LNCaP clone FGC (cell line): Measurements from ENCODE around the gene DUSP22.
"Not testable (repeated sequence)": the region's sequence is repeated elsewhere in the genome, so short reads cannot be mapped to it uniquely, and the experiment has no call there.

Source experiments
- DNase-seq: peaks from one replicate; pipeline ENCODE4 v3.0.0-alpha.2; 2011; ENCODE audit warnings: low read depth
- H3K4me3 ChIP-seq: 2 replicates; pipeline ENCODE4 v1.5.1; 2011; ENCODE audit warnings: mild to moderate bottlenecking, low read depth, low read length, control low read depth
- TF ChIP-seq, protein P1 (sequence below): IDR thresholded peaks from 2 replicates; pipeline ENCODE4 v1.5.1; 2012; ENCODE audit warnings: mild to moderate bottlenecking; ENCODE audit not compliant: control insufficient read depth, insufficient read depth; ENCODE audit errors: extremely low read depth

DUSP22 gene

DNA sequence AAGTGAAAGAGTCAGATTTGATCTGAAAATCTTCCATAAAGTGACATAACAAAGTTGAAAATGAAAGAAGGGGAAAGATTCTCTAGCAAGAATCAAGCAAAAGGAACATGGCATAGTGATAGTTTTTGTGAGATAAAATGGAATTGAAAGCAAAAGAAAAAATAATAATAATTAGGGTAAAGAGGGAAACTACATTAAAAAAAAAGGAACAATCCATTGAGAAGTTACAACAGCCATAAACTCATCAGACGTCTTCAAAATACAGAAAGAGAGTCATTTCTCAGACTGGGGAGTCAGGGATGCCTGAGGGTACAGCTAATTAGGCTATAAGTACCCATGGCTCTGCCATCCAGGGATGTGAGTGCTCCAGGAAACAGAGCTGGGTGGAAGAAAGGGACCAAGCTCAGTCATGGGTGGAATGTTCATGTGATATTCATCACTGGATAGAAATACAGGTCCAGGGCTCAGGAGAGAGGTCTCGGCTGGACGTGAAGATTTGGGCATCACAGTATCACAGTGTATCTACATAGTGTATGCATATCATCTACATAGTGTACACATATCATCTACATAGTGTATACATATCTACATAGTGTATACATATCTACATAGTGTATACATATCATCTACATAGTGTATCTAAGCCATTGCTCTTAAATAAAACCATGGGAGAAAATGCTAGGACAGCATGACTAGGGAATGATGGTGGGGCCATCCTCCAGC is 29.4 kb downstream of the DUSP22 start:
- H3K4me3 ChIP-seq = no peak overlapping the region
- DNase-seq = no peak
- TF ChIP-seq, protein P1, sequence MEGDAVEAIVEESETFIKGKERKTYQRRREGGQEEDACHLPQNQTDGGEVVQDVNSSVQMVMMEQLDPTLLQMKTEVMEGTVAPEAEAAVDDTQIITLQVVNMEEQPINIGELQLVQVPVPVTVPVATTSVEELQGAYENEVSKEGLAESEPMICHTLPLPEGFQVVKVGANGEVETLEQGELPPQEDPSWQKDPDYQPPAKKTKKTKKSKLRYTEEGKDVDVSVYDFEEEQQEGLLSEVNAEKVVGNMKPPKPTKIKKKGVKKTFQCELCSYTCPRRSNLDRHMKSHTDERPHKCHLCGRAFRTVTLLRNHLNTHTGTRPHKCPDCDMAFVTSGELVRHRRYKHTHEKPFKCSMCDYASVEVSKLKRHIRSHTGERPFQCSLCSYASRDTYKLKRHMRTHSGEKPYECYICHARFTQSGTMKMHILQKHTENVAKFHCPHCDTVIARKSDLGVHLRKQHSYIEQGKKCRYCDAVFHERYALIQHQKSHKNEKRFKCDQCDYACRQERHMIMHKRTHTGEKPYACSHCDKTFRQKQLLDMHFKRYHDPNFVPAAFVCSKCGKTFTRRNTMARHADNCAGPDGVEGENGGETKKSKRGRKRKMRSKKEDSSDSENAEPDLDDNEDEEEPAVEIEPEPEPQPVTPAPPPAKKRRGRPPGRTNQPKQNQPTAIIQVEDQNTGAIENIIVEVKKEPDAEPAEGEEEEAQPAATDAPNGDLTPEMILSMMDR = no peak

DNA sequence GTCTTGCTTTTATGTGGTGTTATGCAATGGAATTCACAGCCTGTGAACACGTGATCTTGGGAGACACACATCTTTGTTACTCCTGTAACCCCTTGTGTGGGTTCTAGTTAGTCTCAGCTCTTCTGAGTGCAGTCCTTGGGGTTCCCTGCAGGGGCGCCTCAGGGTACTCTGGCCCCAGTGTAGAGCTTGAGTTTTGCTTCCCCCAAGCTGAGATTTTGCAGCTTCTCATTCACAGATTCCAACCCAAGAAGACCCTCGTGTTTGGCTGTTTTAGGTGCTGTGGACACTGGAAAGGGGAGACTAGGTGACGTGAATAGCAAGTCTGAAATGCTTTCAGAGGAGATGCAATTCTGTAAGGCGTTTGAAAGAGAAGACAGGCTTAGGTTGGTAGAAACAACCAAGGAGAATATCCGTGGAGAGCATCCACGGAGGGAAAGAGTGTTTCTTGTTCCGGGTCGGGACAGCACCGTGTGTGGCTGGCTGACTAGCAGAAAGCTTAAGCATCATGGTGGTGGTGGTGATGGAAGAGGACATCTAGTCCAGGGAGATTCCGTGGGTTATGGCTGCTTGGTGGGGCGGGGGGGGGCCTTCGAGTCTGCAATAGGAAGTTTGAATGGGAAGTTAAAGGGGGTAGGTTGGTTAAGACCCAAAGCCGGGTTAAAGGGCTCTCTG is 30.1 kb downstream of the DUSP22 start:
- no peak for DNase-seq
- no peak overlapping the region for H3K4me3 ChIP-seq
- TF ChIP-seq, protein P1 = no peak

DNA sequence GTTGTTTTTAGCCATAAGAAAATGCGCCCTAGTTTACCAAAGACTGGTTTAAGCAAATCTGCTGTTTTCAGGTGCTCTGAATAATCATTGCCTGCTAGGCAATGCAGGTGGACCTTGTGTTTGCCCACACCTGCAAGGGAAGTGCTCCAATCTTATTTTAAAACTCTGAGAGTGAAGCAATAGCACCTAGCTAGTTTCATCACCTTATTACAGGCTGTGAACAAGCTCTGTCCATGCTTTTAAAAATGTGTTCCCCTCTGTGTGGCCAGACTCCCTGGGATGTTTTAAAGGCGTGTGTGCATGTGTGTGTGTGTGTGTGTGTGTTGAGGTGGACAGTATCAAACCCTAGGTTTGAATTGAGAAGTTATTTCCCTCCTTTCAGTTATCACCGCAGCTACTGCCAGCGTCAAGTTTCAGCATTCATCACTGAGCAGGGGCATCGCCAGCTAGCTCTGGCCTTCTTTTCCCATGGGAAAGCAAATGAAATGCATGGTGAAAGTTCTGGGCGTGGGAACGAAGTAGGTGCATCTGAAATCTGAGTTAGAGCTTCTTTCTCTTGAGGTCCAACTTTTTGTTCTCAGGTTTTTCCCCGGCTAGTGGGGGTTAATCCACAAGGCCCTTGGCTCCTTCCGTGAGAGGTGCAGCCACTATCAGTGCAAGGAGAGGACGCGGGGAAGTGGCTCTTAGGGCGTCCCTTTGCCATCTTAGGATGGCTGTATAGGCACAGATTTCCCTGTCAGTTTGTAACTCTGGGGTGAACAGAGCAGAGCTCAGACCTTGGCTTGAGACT is 30.8 kb downstream of the DUSP22 start:
- no peak for DNase-seq

DNA sequence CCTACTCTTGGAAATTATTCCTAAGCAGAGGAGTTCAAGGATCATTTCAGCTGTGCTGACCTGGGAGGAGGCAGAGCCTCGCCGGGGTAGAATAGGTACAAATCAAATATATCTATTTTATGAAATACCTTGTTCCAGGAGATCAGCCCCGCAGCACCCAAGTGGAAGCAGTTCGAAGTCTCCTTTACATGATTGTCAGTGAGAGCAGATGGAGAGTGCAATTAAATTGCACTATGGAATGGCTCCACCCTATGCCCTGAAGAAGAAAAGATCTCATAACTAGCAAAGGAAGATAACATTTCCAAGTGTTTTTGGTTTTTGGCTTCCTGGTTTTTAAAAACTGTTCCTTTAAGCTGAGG is 31.4 kb downstream of the DUSP22 start:
- no peak overlapping the region for H3K4me3 ChIP-seq
- TF ChIP-seq, protein P1 = no peak
- no peak for DNase-seq

More for the DNA sequence above, 30.8 kb downstream of the DUSP22 start:
- no peak overlapping the region for H3K4me3 ChIP-seq
- TF ChIP-seq, protein P1 = no peak

DNA sequence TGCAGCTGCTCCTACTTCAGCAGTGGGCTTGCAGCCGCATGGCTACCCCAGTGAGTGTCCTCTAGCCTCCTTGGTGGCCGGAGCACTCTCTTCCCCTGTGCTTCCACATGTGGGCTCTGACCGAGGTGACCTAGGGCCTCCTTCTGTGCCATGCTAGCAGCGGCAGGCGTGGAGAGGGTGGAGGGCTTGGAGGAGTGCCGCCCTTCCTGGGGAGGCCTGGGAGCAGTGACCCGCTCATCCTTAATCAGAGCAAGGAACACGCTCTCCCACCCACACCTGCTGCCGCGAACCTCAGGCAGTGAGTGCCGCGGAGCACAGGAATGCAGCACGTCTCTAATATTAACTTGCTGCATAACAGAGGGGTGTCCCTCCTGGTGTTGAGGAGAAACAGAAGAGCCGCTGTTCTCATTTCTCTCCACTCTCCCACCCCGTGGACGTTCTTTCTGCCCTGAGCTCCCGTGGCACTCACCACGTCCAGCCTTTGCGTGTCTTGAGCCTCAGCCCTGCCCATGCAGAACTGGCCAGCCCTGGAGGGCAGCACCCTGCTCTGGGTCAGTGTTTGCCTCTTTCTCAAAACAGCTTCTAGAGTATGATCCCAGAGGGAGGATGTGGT is 31.9 kb downstream of the DUSP22 start:
- H3K4me3 ChIP-seq = no peak overlapping the region
- no peak for DNase-seq
- TF ChIP-seq, protein P1 = no peak

DNA sequence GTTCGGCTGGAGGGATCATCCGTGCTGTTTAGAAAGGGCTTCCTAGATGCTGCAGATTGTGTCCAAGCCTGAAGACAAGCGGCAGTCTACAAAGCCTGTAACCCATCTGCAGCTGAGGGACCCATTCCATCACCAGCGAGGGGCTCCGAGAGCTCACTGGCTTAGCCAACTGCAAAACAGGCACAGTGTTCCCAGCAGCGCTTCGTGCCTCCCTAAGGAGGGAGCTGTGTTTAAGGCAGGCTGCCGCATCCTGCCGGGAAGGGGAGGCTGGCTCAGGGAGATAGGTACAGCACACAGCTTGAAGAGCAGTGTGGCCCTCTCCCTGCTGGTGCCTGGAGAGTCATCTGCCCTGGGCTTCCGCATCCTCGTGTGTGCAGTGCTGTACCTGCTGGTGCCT is 32.4 kb downstream of the DUSP22 start:
- TF ChIP-seq, protein P1 = no peak
- H3K4me3 ChIP-seq = no peak overlapping the region
- DNase-seq = no peak

DNA sequence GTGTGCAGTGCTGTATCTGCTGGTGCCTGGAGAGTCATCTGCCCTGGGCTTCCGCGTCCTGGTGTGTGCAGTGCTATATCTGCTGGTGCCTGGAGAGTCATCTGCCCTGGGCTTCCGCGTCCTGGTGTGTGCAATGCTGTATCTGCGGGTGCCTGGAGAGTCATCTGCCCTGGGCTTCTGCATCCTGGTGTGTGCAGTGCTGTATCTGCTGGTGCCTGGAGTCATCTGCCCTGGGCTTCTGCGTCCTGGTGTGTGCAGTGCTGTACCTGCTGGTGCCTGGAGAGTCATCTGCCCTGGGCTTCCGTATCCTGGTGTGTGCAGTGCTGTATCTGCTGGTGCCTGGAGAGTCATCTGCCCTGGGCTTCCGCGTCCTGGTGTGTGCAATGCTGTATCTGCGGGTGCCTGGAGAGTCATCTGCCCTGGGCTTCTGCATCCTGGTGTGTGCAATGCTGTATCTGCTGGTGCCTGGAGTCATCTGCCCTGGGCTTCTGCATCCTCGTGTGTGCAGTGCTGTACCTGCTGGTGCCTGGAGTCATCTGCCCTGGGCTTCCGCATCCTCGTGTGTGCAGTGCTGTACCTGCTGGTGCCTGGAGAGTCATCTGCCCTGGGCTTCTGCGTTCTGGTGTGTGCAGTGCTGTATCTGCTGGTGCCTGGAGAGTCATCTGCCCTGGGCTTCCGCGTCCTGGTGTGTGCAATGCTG is 33.0 kb downstream of the DUSP22 start:
- not testable (repeated sequence) for H3K4me3 ChIP-seq, DNase-seq

DNA sequence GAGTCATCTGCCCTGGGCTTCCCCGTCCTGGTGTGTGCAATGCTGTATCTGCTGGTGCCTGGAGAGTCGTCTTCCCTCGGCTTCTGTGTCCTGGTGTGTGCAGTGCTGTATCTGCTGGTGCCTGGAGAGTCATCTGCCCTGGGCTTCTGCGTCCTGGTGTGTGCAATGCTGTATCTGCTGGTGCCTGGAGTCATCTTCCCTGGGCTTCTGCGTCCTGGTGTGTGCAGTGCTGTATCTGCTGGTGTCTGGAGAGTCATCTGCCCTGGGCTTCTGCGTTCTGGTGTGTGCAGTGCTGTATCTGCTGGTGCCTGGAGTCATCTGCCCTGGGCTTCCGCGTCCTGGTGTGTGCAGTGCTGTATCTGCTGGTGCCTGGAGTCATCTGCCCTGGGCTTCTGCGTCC is 33.8 kb downstream of the DUSP22 start:
- H3K4me3 ChIP-seq, DNase-seq: not testable (repeated sequence)
